Activated CD8-positive, alpha-beta memory T cell treated with anti-CD3 and anti-CD28 coated beads, Interleukin-2, amount 50 U/mL, for 48 hours (primary cell): ENCODE data around the gene RPL36A.

ENCODE experiments used
- DNase-seq: peaks from one replicate; pipeline ENCODE4 v3.0.0-alpha.2; 2020

RPL36A gene

GRCh38 chrX:101393530-101394305, 2.9 kb downstream of the RPL36A start:
- no peak for DNase-seq

- no peak for DNase-seq
Measured at GRCh38 chrX:101394372-101394771, 3.6 kb downstream of the RPL36A start.

GRCh38 chrX:101395789-101396188, 5.0 kb downstream of the RPL36A start:
- DNase-seq: no peak

- DNase-seq: no peak
Measured at GRCh38 chrX:101397779-101398178, 7.0 kb downstream of the RPL36A start.

GRCh38 chrX:101398694-101399093, 7.9 kb downstream of the RPL36A start:
- no peak for DNase-seq

GRCh38 chrX:101399825-101400224, 9.0 kb downstream of the RPL36A start:
- DNase-seq: no peak

- no peak for DNase-seq
Measured at GRCh38 chrX:101407167-101407747, 16.4 kb downstream of the RPL36A start.

- DNase-seq: peak; percentile 87
Measured at GRCh38 chrX:101407748-101408531, 17.1 kb downstream of the RPL36A start, which contains the start of the genes GLA and HNRNPH2. GLA (minus strand) TSS chrX:101407925; CDS start chrX:101407903, 22 bp downstream. HNRNPH2 (plus strand) TSS chrX:101408222; CDS start chrX:101411989, 3,767 bp downstream.

GRCh38 chrX:101408532-101408841, 17.7 kb downstream of the RPL36A start:
- no peak for DNase-seq

GRCh38 chrX:101409043-101409442, 18.2 kb downstream of the RPL36A start:
- DNase-seq: no peak

- DNase-seq: no peak
Measured at GRCh38 chrX:101410461-101410860, 19.6 kb downstream of the RPL36A start.

- DNase-seq: no peak
Measured at GRCh38 chrX:101411984-101412383, 21.2 kb downstream of the RPL36A start.

- no peak for DNase-seq
Measured at GRCh38 chrX:101415180-101416145, 24.7 kb downstream of the RPL36A start.

- no peak for DNase-seq
Measured at GRCh38 chrX:101416691-101417090, 25.9 kb downstream of the RPL36A start.

- DNase-seq: no peak
Measured at GRCh38 chrX:101417190-101417589, 26.4 kb downstream of the RPL36A start.

GRCh38 chrX:101417981-101418841, 27.4 kb downstream of the RPL36A start:
- DNase-seq: peak; percentile 74

- DNase-seq: no peak
Measured at GRCh38 chrX:101419489-101419888, 28.7 kb downstream of the RPL36A start.

- DNase-seq: no peak
Measured at GRCh38 chrX:101427954-101428353, 37.1 kb downstream of the RPL36A start.

GRCh38 chrX:101429934-101430333, 39.1 kb downstream of the RPL36A start:
- DNase-seq: no peak

- no peak for DNase-seq
Measured at GRCh38 chrX:101430457-101431078, 39.8 kb downstream of the RPL36A start.

GRCh38 chrX:101442085-101442484, 51.3 kb downstream of the RPL36A start:
- DNase-seq: no peak
